DOHH2 (cell line): ENCODE results near the gene CFAP100.

Source experiments
- CTCF ChIP-seq: fragments of 200-600 bp; sonication (generic); IDR thresholded peaks from one replicate; pipeline ENCODE4 v1.5.1; 2014; ENCODE audit warnings: antibody characterized with exemption, mild to moderate bottlenecking, low read depth, low read length; ENCODE audit not compliant: poor library complexity, severe bottlenecking
- EZH2phosphoT487 ChIP-seq: fragments of 200-600 bp; sonication (generic); IDR thresholded peaks from 2 replicates; pipeline ENCODE4 v1.6.1; 2017; ENCODE audit warnings: borderline replicate concordance, mild to moderate bottlenecking, antibody characterized with exemption, low read length, moderate library complexity, mixed read lengths

- TF ChIP-seq CTCF (no peak), EZH2phosphoT487 (no peak)
Measured at GRCh38 chr3:126485956-126486355, 91.2 kb downstream of the CFAP100 start.
